ENCODE results near the gene SNRPF. TPM values are rescaled to one million over a fixed set of nuclear protein-coding genes. Genes with fewer than 3 reads are reported as not detected.

The SNRPF gene
- total RNA-seq = 16.1 and 17.3 TPM in 2 replicates

DNA sequence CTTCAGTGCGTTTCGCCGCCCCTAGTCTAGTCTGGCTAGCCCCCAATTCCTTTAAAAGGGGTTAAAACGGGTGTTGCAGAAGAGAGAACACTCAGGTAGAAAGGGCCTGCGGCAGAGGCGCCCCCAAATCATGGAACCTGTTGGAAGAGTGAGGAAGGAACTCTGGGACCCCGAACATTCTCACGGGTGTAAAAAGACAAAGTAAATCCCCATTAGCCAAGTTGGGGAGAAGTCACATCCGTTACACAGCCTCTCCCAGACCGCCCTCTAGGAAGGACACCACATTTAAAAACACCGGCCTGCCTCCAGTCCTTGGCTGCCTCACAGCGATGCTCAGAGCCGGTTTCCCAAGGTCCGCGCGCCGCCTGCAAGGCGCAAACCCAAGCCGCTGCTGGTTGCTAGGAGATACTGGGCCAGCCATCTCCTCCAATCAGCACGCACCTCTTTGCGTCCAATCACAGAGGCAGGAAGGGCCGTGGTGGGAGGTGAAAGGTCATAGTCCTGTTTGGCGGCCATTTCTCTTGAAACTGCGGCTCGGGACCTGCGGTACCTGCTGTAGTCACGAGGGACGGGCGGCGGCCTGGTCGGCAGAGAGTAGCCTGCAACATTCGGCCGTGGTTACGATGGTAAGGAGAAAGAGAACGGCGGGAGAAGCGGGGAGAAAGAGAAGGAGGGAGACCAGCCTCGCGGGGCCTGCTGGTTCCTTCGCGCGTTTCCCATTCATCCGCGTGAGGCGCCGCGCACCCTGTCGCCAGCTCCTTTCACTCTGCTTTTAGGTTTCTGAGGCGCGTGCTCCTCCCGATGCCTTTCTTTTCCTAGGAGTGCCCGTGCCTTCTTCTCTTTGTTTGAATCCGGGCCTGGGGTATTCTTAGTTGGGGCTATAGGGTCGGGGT, at the start of gene SNRPF:
Gene SNRPF (plus strand): TSS at position 502 of the 893 bp plus-strand sequence. CDS start 122 bp downstream, at position 624.

Other genes with a start within 250 kb of the SNRPF start
- gene NTN4, start 68.2 kb upstream of the SNRPF start, total RNA-seq = 296 and 347 TPM in 2 replicates
- under 0.01 TPM in 2 replicates for gene CCDC38, start 83.7 kb downstream of the SNRPF start, total RNA-seq
- 0.06 and 0.40 TPM in 2 replicates for gene AMDHD1, start 84.4 kb downstream of the SNRPF start, total RNA-seq
- 0.13 and 0.19 TPM in 2 replicates for gene HAL, start 137.4 kb downstream of the SNRPF start, total RNA-seq
- 57.7 and 73.0 TPM in 2 replicates for gene LTA4H, start 176.6 kb downstream of the SNRPF start, total RNA-seq

All from aortic smooth muscle cell (primary cell).